ENCODE data around the gene RBKS.

DNA sequence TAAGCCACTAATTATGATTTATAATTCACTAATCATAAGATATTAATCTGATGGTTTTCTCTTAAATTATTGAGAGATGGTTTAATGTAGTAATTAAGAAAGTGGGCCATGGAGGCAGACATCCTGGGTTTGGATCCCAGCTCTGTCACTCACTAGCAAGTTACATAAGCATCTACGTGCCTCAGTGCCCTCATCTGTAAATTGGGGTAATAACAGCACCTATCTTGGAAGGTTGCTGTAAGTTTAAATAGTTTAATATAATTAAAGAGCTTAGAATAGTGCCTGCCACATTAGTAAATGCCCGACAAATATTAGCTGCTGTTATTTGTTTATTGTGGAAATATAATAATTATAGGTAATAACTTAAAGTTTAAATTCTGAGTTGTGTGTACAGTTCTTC, 31.2 kb upstream of the RBKS start:
- TF ChIP-seq, protein P1, sequence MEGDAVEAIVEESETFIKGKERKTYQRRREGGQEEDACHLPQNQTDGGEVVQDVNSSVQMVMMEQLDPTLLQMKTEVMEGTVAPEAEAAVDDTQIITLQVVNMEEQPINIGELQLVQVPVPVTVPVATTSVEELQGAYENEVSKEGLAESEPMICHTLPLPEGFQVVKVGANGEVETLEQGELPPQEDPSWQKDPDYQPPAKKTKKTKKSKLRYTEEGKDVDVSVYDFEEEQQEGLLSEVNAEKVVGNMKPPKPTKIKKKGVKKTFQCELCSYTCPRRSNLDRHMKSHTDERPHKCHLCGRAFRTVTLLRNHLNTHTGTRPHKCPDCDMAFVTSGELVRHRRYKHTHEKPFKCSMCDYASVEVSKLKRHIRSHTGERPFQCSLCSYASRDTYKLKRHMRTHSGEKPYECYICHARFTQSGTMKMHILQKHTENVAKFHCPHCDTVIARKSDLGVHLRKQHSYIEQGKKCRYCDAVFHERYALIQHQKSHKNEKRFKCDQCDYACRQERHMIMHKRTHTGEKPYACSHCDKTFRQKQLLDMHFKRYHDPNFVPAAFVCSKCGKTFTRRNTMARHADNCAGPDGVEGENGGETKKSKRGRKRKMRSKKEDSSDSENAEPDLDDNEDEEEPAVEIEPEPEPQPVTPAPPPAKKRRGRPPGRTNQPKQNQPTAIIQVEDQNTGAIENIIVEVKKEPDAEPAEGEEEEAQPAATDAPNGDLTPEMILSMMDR (IDR thresholded peaks at IDR 0.05) = no peak
- TF ChIP-seq, protein P2, sequence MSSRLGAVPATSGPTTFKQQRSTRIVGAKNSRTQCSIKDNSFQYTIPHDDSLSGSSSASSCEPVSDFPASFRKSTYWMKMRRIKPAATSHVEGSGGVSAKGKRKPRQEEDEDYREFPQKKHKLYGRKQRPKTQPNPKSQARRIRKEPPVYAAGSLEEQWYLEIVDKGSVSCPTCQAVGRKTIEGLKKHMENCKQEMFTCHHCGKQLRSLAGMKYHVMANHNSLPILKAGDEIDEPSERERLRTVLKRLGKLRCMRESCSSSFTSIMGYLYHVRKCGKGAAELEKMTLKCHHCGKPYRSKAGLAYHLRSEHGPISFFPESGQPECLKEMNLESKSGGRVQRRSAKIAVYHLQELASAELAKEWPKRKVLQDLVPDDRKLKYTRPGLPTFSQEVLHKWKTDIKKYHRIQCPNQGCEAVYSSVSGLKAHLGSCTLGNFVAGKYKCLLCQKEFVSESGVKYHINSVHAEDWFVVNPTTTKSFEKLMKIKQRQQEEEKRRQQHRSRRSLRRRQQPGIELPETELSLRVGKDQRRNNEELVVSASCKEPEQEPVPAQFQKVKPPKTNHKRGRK (CRISPR knock-in tag; IDR thresholded peaks at IDR 0.05; ENCODE audit: borderline replicate concordance) = no peak
- TF ChIP-seq, protein P3, sequence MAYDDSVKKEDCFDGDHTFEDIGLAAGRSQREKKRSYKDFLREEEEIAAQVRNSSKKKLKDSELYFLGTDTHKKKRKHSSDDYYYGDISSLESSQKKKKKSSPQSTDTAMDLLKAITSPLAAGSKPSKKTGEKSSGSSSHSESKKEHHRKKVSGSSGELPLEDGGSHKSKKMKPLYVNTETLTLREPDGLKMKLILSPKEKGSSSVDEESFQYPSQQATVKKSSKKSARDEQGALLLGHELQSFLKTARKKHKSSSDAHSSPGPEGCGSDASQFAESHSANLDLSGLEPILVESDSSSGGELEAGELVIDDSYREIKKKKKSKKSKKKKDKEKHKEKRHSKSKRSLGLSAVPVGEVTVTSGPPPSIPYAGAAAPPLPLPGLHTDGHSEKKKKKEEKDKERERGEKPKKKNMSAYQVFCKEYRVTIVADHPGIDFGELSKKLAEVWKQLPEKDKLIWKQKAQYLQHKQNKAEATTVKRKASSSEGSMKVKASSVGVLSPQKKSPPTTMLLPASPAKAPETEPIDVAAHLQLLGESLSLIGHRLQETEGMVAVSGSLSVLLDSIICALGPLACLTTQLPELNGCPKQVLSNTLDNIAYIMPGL (CRISPR knock-in tag; IDR thresholded peaks at IDR 0.05) = no peak
- no peak for TF ChIP-seq MAX (CRISPR knock-in tag; IDR thresholded peaks at IDR 0.05)
- no peak for TF ChIP-seq FOXJ3 (CRISPR knock-in tag; IDR thresholded peaks at IDR 0.05; ENCODE audit: borderline replicate concordance)
- no peak for TF ChIP-seq PRDM15 (CRISPR knock-in tag; IDR thresholded peaks at IDR 0.05)

Data from WTC11 (cell line).